ENCODE data around the gene MEGF10.

DNA sequence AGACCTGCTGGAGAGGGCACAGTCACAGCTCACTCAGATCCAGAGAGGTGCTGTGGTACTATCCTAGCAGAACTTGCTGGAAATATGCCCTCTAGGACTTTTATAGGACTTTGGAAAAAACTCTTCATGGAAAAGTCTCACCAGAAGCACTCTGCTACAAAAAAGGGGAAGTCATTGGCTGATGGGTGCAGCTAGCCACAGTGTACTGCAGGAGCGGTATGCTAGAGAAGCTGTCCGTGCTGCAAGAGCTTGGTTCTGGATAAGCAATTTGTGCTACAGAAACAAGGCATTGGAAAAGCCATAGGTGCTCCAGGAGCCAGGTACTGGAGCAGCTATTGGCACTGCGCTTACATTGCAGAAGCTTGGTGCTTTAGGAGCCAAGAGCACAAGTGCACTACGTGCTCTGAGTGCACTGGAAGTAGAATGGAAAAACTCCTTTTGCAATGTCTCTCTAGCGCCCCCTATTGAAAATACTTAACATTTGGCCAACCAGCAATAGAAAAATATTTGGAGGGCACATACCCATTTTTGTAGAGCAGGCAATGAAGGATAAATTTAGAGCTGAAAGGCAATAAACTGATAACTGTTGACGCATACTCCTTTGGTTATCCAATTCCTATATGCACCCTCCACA lies 83.4 kb downstream of the MEGF10 start:
- TF ChIP-seq, protein P1, sequence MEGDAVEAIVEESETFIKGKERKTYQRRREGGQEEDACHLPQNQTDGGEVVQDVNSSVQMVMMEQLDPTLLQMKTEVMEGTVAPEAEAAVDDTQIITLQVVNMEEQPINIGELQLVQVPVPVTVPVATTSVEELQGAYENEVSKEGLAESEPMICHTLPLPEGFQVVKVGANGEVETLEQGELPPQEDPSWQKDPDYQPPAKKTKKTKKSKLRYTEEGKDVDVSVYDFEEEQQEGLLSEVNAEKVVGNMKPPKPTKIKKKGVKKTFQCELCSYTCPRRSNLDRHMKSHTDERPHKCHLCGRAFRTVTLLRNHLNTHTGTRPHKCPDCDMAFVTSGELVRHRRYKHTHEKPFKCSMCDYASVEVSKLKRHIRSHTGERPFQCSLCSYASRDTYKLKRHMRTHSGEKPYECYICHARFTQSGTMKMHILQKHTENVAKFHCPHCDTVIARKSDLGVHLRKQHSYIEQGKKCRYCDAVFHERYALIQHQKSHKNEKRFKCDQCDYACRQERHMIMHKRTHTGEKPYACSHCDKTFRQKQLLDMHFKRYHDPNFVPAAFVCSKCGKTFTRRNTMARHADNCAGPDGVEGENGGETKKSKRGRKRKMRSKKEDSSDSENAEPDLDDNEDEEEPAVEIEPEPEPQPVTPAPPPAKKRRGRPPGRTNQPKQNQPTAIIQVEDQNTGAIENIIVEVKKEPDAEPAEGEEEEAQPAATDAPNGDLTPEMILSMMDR (conservative IDR thresholded peaks at IDR 0.05) = peak; percentile 53
- no peak for TF ChIP-seq EZH2 (IDR thresholded peaks at IDR 0.05; ENCODE audit: low read depth)

Data from PC-9 (cell line).